ENCODE measurements around the gene C20orf173. TPM values are rescaled to one million over a fixed set of nuclear protein-coding genes. Genes with fewer than 3 reads are reported as not detected.

Gene C20orf173
- total and polyA plus RNA-seq, 2 of the 13 experiments (the other 11 are each of a cell fraction or from before 2014, with no cell fraction given), result not detected

GRCh38 chr20:35541783-35542662 is 12.6 kb upstream of the C20orf173 start, which contains the start of gene ERGIC3 (continued):
- TF ChIP-seq ZNF609 (CRISPR knock-in tag; IDR thresholded peaks at IDR 0.05; ENCODE audit: borderline replicate concordance) (peak; percentile 45), PREB (CRISPR knock-in tag; IDR thresholded peaks at IDR 0.05) (no peak), ZBTB25 (CRISPR knock-in tag; IDR thresholded peaks at IDR 0.05) (peak; percentile 55; the same call in 1 of the 2 replicates), ZSCAN20 (CRISPR knock-in tag; IDR thresholded peaks at IDR 0.05; ENCODE audit: borderline replicate concordance) (no peak), ZFP36 (IDR thresholded peaks at IDR 0.05; ENCODE audit: borderline replicate concordance, low read depth, low read length, partially characterized antibody) (no peak), MBD4 (IDR thresholded peaks at IDR 0.05; ENCODE audit: borderline replicate concordance, low read length) (no peak), ZNF496 (CRISPR knock-in tag; IDR thresholded peaks at IDR 0.05; ENCODE audit: insufficient replicate concordance) (no peak), ZNF768 (CRISPR knock-in tag; IDR thresholded peaks at IDR 0.05) (peak; percentile 75; the same call in 1 of the 2 replicates), DNMT1 (CRISPR knock-in tag; IDR thresholded peaks at IDR 0.05) (no peak), KDM5A (IDR thresholded peaks at IDR 0.05; ENCODE audit: borderline replicate concordance, low read length) (peak; percentile 73; the same call in 1 of the 2 replicates), ZMYM3 (CRISPR knock-in tag; IDR thresholded peaks at IDR 0.05) (peak; percentile 47), KLF16 (CRISPR knock-in tag; IDR thresholded peaks at IDR 0.05) (peak in 1 of 2 experiments; percentile 95; a peak in 2 of 4 replicates)
- TF ChIP-seq, protein P1, sequence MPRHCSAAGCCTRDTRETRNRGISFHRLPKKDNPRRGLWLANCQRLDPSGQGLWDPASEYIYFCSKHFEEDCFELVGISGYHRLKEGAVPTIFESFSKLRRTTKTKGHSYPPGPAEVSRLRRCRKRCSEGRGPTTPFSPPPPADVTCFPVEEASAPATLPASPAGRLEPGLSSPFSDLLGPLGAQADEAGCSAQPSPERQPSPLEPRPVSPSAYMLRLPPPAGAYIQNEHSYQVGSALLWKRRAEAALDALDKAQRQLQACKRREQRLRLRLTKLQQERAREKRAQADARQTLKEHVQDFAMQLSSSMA (CRISPR knock-in tag; IDR thresholded peaks at IDR 0.05), result peak; percentile 91; the same call in 1 of the 2 replicates
- TF ChIP-seq, protein P2, sequence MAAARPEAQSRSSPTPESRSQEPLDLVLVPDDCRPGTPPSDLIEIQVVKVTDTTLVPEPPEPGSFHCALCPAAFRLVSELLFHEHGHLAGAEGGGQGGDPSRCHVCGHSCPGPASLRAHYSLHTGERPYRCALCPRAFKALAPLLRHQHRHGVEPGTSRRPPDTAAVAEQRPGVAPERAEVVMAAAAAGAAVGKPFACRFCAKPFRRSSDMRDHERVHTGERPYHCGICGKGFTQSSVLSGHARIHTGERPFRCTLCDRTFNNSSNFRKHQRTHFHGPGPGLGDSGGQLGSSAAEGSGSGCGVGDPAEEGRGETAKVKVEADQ (CRISPR knock-in tag; IDR thresholded peaks at IDR 0.05; ENCODE audit: borderline replicate concordance), result peak; percentile 74; the same call in 1 of the 2 replicates
